ENCODE measurements around the gene PCOLCE2. TPM values are rescaled to one million over a fixed set of nuclear protein-coding genes. Genes with fewer than 3 reads are reported as not detected.

PCOLCE2 gene
- total RNA-seq, 1 donor from 2014 or later, result 2.7 TPM

DNA sequence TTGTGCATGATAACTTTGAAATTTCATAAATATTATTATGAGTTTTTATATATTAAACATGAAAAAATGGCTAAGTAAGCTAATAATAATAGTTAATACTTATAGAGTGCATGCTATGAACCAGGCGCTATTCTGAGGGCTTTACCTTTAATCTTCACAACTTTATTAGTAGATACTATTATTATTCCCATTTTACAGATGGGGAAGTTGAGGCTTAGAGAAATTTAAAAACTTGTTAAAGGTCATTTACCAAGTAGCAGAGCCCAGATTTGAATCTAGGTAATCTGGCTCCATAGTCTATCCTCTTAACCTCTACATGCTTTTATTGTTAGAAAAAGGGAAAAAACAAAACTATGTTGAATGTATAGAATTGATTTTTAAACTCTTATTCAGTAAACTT lies 104.7 kb downstream of the PCOLCE2 start:
- no peaks in the 10 kb centered on the region for H3K27me3 Mint-ChIP-seq (ENCODE audit: low read depth)
- H3K4me1 Mint-ChIP-seq (ENCODE audit: low read depth), result peaks cover 12% of the 10 kb centered on the region
- H3K36me3 Mint-ChIP-seq (ENCODE audit: low read depth), result peaks cover 10% of the 10 kb centered on the region
- no peak overlapping the region for H3K4me3 Mint-ChIP-seq (ENCODE audit: unreplicated experiment)
- H3K9me3 Mint-ChIP-seq (ENCODE audit: low read depth), result no peaks in the 10 kb centered on the region
- DNase-seq (ENCODE audit: low spot score), result no peak
- TF ChIP-seq, protein P1, sequence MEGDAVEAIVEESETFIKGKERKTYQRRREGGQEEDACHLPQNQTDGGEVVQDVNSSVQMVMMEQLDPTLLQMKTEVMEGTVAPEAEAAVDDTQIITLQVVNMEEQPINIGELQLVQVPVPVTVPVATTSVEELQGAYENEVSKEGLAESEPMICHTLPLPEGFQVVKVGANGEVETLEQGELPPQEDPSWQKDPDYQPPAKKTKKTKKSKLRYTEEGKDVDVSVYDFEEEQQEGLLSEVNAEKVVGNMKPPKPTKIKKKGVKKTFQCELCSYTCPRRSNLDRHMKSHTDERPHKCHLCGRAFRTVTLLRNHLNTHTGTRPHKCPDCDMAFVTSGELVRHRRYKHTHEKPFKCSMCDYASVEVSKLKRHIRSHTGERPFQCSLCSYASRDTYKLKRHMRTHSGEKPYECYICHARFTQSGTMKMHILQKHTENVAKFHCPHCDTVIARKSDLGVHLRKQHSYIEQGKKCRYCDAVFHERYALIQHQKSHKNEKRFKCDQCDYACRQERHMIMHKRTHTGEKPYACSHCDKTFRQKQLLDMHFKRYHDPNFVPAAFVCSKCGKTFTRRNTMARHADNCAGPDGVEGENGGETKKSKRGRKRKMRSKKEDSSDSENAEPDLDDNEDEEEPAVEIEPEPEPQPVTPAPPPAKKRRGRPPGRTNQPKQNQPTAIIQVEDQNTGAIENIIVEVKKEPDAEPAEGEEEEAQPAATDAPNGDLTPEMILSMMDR (IDR thresholded peaks at IDR 0.05), result no peak
- H3K27ac Mint-ChIP-seq (ENCODE audit: unreplicated experiment), result no peak overlapping the region

DNA sequence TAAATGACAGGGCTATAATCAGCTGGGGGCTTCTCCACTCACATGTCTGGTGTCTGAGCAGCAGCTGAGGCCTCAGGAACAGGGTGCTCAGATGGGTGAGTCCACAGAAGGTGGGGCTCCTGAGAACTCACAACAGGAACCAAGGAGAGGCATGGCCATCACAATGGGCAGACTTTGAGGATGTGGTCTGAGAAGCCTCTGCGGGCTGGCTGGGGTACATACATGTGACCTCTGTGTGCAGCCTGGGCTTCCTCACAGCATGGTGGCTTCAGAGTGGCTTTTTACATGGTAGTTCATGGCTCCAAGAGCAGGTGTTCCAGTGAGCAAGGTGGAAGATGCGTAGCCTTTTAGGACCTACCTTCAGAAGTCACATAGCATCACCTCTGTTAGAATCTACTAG lies 106.3 kb downstream of the PCOLCE2 start:
- Mint-ChIP-seq H3K4me3 (ENCODE audit: unreplicated experiment) (no peak overlapping the region), H3K36me3 (ENCODE audit: low read depth) (peaks cover 8% of the 10 kb centered on the region), H3K9me3 (ENCODE audit: low read depth) (no peaks in the 10 kb centered on the region), H3K4me1 (ENCODE audit: low read depth) (peaks cover 11% of the 10 kb centered on the region), H3K27me3 (ENCODE audit: low read depth) (no peaks in the 10 kb centered on the region), H3K27ac (ENCODE audit: unreplicated experiment) (no peak overlapping the region)
- TF ChIP-seq, protein P1 (IDR thresholded peaks at IDR 0.05), result no peak
- DNase-seq (ENCODE audit: low spot score), result no peak

DNA sequence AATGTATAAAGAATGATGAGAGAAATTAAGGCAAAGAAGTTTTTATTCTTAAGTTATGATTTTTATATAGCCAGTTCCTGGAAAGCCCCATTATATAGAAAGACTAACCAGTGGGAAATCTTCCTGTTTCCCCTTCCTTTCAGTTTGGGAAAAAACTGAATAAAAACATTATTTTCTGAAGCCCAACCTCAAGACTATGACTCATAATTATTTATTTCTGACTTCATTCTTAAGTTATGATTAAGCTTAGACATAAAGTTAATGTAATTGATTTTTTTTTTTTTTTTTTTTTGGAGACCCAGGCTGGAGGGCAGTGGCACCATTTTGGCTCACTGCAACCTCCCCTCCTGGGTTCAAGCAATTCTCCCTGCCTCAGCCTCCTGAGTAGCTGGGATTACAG lies 109.3 kb downstream of the PCOLCE2 start:
- Mint-ChIP-seq H3K9me3 (ENCODE audit: low read depth) (no peaks in the 10 kb centered on the region), H3K4me3 (ENCODE audit: unreplicated experiment) (no peak overlapping the region), H3K27ac (ENCODE audit: unreplicated experiment) (peak overlapping the region; percentile 58), H3K4me1 (ENCODE audit: low read depth) (peaks cover 11% of the 10 kb centered on the region), H3K27me3 (ENCODE audit: low read depth) (no peaks in the 10 kb centered on the region), H3K36me3 (ENCODE audit: low read depth) (peaks cover 9% of the 10 kb centered on the region)
- DNase-seq (ENCODE audit: low spot score), result no peak
- TF ChIP-seq, protein P1 (IDR thresholded peaks at IDR 0.05), result no peak

DNA sequence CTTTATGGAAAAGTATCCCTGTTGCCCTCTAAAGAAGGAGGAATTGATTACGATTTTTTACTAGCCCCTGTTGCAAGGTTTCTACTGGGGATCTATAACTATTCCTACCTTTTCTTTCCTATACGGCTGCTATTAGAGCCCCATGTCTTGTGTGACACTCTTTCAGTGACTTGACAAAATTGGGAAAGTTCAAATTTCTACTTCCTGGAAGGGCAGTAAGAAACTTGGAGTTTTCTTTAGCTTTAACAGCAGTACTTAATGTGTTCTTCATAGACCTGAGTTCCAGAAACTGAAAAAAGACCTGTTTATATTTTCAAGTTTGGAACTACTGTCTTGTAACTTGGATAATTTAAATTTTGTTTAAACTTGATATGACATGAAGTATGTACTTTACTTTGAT lies 110.3 kb downstream of the PCOLCE2 start:
- Mint-ChIP-seq H3K4me1 (ENCODE audit: low read depth) (peaks cover 11% of the 10 kb centered on the region), H3K9me3 (ENCODE audit: low read depth) (no peaks in the 10 kb centered on the region), H3K36me3 (ENCODE audit: low read depth) (peaks cover 9% of the 10 kb centered on the region), H3K27me3 (ENCODE audit: low read depth) (no peaks in the 10 kb centered on the region), H3K27ac (ENCODE audit: unreplicated experiment) (no peak overlapping the region), H3K4me3 (ENCODE audit: unreplicated experiment) (no peak overlapping the region)
- no peak for DNase-seq (ENCODE audit: low spot score)
- TF ChIP-seq, protein P1 (IDR thresholded peaks at IDR 0.05), result no peak

DNA sequence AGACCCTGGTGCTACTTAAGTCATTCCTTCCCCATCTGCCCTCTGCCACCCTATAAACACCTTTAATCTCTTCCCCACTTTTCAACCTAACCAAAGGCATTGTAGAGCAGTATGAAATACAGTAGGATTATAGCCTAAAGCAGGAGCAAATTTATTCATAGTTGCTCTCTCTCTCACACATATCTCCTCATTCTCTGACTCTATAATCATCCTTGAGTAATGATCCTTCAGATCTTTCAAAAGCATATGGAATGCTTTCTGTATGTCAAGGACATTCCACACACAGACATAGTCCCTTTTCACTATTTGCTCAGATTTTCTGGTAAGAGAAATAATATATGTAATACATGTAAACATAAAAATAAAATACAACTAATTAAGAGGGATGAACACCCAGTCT lies 111.0 kb downstream of the PCOLCE2 start:
- Mint-ChIP-seq H3K27ac (ENCODE audit: unreplicated experiment) (no peak overlapping the region), H3K4me1 (ENCODE audit: low read depth) (peaks cover 11% of the 10 kb centered on the region), H3K4me3 (ENCODE audit: unreplicated experiment) (no peak overlapping the region), H3K9me3 (ENCODE audit: low read depth) (no peaks in the 10 kb centered on the region), H3K36me3 (ENCODE audit: low read depth) (peaks cover 10% of the 10 kb centered on the region), H3K27me3 (ENCODE audit: low read depth) (no peaks in the 10 kb centered on the region)
- DNase-seq (ENCODE audit: low spot score), result no peak
- TF ChIP-seq, protein P1 (IDR thresholded peaks at IDR 0.05), result no peak
